ENCODE results near the gene FAN1.

Gene FAN1

GRCh38 chr15:30921781-30922479 lies 18.2 kb downstream of the FAN1 start:
- no peak for DNase-seq

GRCh38 chr15:30922480-30923311 lies 19.0 kb downstream of the FAN1 start:
- no peak for DNase-seq

GRCh38 chr15:30923429-30923828 lies 19.7 kb downstream of the FAN1 start:
- DNase-seq: no peak

- DNase-seq: no peak
Measured at GRCh38 chr15:30924353-30924752, 20.6 kb downstream of the FAN1 start.

GRCh38 chr15:30925686-30926085 lies 22.0 kb downstream of the FAN1 start:
- DNase-seq: no peak

GRCh38 chr15:30926161-30926560 lies 22.4 kb downstream of the FAN1 start:
- DNase-seq: no peak

- DNase-seq: no peak
Measured at GRCh38 chr15:30927148-30927761, 23.5 kb downstream of the FAN1 start.

GRCh38 chr15:30928076-30928475 lies 24.4 kb downstream of the FAN1 start:
- no peak for DNase-seq

GRCh38 chr15:30929064-30929669 lies 25.5 kb downstream of the FAN1 start:
- no peak for DNase-seq

GRCh38 chr15:30929982-30930381 lies 26.3 kb downstream of the FAN1 start:
- DNase-seq: no peak

- DNase-seq: no peak
Measured at GRCh38 chr15:30930422-30930821, 26.7 kb downstream of the FAN1 start.

- DNase-seq: no peak
Measured at GRCh38 chr15:30933293-30933692, 29.6 kb downstream of the FAN1 start.

GRCh38 chr15:30939161-30939560 lies 35.4 kb downstream of the FAN1 start:
- no peak for DNase-seq

GRCh38 chr15:30940359-30940758 lies 36.6 kb downstream of the FAN1 start:
- DNase-seq: no peak

GRCh38 chr15:30941520-30941919 lies 37.8 kb downstream of the FAN1 start:
- DNase-seq: no peak

GRCh38 chr15:30943654-30944335 lies 40.1 kb downstream of the FAN1 start:
- DNase-seq: no peak

GRCh38 chr15:30953183-30953582 lies 49.5 kb downstream of the FAN1 start:
- no peak for DNase-seq

GRCh38 chr15:30953731-30954378 lies 50.1 kb downstream of the FAN1 start:
- DNase-seq: no peak

- DNase-seq: no peak
Measured at GRCh38 chr15:30954674-30955073, 51.0 kb downstream of the FAN1 start.

GRCh38 chr15:30956216-30957124 lies 52.8 kb downstream of the FAN1 start:
- no peak for DNase-seq

- DNase-seq: no peak
Measured at GRCh38 chr15:30958219-30958618, 54.5 kb downstream of the FAN1 start.
